ENCODE data around the gene PSMB10. TPM values are rescaled to one million over a fixed set of nuclear protein-coding genes. Genes with fewer than 3 reads are reported as not detected.
"Not testable (repeated sequence)": the region's sequence is repeated elsewhere in the genome, so short reads cannot be mapped to it uniquely, and the experiment has no call there.

PSMB10 gene
- total and polyA plus RNA-seq, 8 donors: 20.7 to 76.8 (median 31.6) TPM

DNA sequence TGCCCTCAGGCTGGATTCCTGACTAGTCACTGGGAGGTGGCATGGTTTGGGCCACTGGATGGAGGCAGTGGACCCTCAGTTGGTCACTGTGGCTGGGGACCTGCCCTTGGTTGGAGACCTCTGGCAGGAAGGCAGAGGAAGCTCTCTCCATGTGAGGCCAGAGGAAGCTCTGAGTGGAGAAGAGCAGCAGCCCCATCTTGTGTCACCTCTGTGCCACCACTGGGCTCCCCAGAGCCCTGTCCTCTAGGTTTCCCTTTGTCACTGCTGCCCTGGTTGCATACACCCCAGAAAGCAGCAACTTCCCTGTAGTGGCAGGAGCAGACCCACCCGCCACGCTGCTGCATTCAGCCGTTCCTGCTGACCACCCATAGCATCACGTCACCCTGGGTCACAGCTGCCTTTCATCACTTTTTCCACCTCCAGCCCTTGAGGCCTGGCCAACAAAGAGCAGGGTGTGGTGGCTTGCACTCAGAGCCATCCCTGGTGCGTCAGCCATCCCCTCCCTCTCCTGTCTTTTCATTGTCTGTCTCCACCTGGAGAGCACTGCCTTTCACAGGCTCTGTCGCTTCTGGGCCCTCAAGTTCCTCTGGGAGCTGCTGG, 16.9 kb downstream of the PSMB10 start:
- H3K27ac ChIP-seq: no peak overlapping the region
- no peak for DNase-seq
- H3K9me3 ChIP-seq: no peaks in the 10 kb centered on the region
- intact Hi-C loops (cut with DNase I): loop anchor here in 1 of 2 donors (10.0 kb wide), 1 partner anchor 245 kb away; no protein-coding TSS in a partner anchor
- ATAC-seq: no peak
- H3K27me3 ChIP-seq: no peaks in the 10 kb centered on the region
- no peak overlapping the region for H3K4me3 ChIP-seq
- TF ChIP-seq, protein P1, sequence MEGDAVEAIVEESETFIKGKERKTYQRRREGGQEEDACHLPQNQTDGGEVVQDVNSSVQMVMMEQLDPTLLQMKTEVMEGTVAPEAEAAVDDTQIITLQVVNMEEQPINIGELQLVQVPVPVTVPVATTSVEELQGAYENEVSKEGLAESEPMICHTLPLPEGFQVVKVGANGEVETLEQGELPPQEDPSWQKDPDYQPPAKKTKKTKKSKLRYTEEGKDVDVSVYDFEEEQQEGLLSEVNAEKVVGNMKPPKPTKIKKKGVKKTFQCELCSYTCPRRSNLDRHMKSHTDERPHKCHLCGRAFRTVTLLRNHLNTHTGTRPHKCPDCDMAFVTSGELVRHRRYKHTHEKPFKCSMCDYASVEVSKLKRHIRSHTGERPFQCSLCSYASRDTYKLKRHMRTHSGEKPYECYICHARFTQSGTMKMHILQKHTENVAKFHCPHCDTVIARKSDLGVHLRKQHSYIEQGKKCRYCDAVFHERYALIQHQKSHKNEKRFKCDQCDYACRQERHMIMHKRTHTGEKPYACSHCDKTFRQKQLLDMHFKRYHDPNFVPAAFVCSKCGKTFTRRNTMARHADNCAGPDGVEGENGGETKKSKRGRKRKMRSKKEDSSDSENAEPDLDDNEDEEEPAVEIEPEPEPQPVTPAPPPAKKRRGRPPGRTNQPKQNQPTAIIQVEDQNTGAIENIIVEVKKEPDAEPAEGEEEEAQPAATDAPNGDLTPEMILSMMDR (IDR thresholded peaks at IDR 0.05): no peak
- H3K4me1 ChIP-seq: peaks cover 6 to 23% of the 10 kb centered on the region in 2 donors
- peaks cover 0 to 16% of the 10 kb centered on the region in 2 donors for H3K36me3 ChIP-seq

DNA sequence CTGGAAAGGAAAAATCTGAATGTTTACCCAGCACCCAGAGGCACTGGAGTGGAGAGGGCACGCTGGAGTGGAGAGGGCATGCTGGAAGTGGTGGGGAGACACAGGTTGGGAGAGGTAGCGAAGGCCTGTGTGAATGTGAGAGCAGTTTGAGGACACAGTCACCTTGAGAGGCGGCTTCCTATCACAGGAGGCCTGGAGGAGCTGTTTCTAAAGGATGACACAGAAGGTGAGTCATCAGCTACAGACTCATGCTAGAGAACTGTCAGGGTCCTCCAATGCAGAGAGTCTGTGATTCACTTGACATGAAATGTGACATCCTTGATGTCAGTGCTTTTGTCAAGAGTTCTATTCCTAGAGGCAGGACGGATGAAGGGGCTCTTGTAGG, 18.8 kb downstream of the PSMB10 start:
- H3K4me1 ChIP-seq: peaks cover 6 to 20% of the 10 kb centered on the region in 2 donors
- no peaks in the 10 kb centered on the region for H3K27me3 ChIP-seq
- TF ChIP-seq, protein P1 (IDR thresholded peaks at IDR 0.05): no peak
- no peak overlapping the region for H3K4me3 ChIP-seq
- intact Hi-C loops (cut with DNase I): no loop called here
- H3K27ac ChIP-seq: peak overlapping the region in 1 of 2 donors; percentile 2
- peak; percentile 83 for ATAC-seq
- H3K9me3 ChIP-seq: no peaks in the 10 kb centered on the region
- no peak for DNase-seq
- peaks cover 0 to 11% of the 10 kb centered on the region in 2 donors for H3K36me3 ChIP-seq

DNA sequence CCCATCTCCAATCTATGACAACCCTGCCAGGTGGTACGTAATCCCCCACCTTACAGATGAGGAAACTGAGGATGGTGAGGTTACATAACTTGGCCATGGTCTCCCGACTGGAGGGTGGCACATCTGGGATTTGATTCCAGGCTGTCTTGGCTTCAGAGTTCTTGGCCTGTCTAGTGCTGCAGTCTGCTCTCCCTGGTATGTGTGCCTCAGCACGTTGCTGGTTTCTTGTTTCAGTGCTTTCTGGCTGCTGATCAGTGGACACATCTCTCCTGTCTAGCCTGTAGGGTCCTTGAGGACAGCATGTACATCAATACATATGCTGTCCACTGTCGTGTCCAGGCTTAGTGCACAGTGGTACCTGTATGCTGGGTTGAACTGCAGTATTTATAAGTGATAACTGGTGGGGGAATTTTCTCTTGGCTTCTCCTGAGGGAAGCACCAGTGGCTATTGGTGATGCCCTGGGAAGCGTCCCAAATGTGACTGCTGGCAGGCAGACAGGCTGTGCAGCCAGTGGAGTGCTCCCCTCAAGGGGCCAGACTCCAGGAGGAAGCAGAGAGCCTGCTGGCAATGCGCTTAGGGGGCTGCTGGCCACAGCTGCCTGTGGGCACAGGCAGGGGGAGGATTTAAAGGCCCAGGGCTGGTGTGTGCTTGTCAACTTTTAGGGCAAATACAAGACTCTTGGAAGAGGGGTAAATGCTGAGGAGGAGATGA, 19.4 kb downstream of the PSMB10 start:
- ATAC-seq: peak; percentile 68
- intact Hi-C loops (cut with DNase I): no loop called here

DNA sequence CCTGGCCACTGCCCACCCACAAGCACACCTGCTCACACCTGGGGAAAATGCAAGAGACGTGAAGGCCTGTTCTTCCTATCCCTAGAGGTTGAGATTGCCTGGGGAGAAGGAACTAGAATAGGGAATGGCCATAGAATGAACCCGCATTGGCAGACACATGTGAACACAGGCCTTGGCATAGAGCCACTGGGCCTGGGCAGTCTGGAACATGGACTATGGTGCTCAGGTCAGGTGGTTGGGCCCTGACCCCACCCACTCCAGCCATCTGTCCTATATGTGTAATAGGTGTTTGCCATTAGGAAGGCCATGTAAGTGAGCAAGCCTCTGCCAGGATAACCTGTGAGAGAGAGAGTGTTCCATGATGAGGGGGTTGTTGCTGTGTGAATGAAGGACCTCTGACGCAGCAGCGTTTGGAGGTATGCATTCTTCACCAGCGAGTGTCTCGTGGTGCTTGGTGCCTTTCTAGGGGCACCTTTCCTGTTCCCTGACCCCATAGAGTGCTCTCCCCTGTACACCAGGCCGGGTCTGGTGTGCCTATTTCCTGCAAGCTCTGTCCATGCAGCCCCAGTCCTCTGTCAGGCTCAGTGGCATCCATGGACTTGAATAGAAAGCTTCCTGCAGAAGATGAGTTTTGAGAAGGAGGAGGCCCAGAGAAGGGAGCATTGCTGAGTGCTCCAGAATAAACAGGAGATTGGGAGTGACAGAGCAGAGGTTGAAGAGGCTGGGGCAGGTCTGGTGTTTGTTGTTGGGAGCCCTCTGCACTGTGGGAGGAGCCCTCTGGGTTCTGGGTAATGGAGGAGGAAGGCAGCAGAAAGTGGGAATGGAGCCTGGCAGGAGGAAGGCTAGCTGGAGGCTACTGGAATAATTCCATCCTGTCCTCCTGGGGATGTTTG, 20.6 kb downstream of the PSMB10 start:
- no peak for DNase-seq
- H3K36me3 ChIP-seq: peaks cover 0 to 24% of the 10 kb centered on the region in 2 donors
- intact Hi-C loops (cut with DNase I): no loop called here
- TF ChIP-seq, protein P1 (IDR thresholded peaks at IDR 0.05): no peak
- H3K27me3 ChIP-seq: no peaks in the 10 kb centered on the region
- H3K4me3 ChIP-seq: no peak overlapping the region
- ATAC-seq: peak; percentile 35
- H3K27ac ChIP-seq: no peak overlapping the region
- peaks cover 6 to 20% of the 10 kb centered on the region in 2 donors for H3K4me1 ChIP-seq
- H3K9me3 ChIP-seq: no peaks in the 10 kb centered on the region

More for the DNA sequence above, 19.4 kb downstream of the PSMB10 start:
- Histone ChIP-seq H3K4me3 (no peak overlapping the region), H3K9me3 (no peaks in the 10 kb centered on the region), H3K27me3 (no peaks in the 10 kb centered on the region), H3K36me3 (peaks cover 0 to 12% of the 10 kb centered on the region in 2 donors), H3K4me1 (peaks cover 6 to 20% of the 10 kb centered on the region in 2 donors), H3K27ac (peak overlapping the region in 1 of 2 donors; percentile 2)
- TF ChIP-seq, protein P1 (IDR thresholded peaks at IDR 0.05): no peak
- no peak for DNase-seq

DNA sequence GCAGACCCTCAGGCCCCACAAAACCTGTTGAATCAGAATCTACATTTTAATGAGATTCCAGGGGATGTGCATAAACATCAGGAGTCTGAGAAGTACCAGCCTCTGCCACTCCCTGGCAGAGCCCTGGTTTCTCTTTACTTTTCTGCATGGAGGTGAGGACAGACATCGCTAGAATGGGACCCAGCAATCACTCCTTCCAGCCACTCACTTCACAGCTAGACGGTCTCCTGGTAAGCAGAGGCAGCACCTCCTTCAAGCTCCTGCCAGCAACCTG, 21.2 kb downstream of the PSMB10 start:
- Histone ChIP-seq H3K36me3 (peaks cover 0 to 30% of the 10 kb centered on the region in 2 donors), H3K4me1 (peaks cover 6 to 20% of the 10 kb centered on the region in 2 donors)
- ATAC-seq; H3K27ac ChIP-seq; intact Hi-C loops (cut with DNase I); H3K9me3 ChIP-seq; H3K27me3 ChIP-seq; H3K4me3 ChIP-seq; DNase-seq: not testable (repeated sequence)

All from left lung (tissue), 10 donors.